Brain microvascular endothelial cell (primary cell): ENCODE results near the gene FBLN1.
A peak's percentile ranks its signal among the peaks of the same experiment; 100 is the strongest.

Experiments
- DNase-seq: peaks from one replicate; pipeline ENCODE4 v3.0.0-alpha.2; 2020
- H3K27ac ChIP-seq: fragments of 250-450 bp; sonication (Bioruptor Pico); 2 replicates; pipeline ENCODE4 v1.5.1; 2020; ENCODE audit warnings: mild to moderate bottlenecking, moderate library complexity
- H3K27me3 ChIP-seq: fragments of 250-450 bp; sonication (Bioruptor Pico); replicated peaks from 2 replicates; pipeline ENCODE4 v1.5.1; 2020; ENCODE audit warnings: mild to moderate bottlenecking
- H3K36me3 ChIP-seq: fragments of 250-450 bp; sonication (Bioruptor Pico); replicated peaks from 2 replicates; pipeline ENCODE4 v1.5.1; 2020; ENCODE audit warnings: mild to moderate bottlenecking
- H3K4me3 ChIP-seq: 2 replicates; pipeline ENCODE4 v1.5.1; 2011; ENCODE audit warnings: low read depth, mild to moderate bottlenecking, control low read depth, low read length, moderate library complexity
- CTCF ChIP-seq: IDR thresholded peaks from 2 replicates; pipeline ENCODE4 v1.5.1; 2011; ENCODE audit warnings: low read depth, mild to moderate bottlenecking, moderate library complexity, low read length, control low read depth, inconsistent platforms; ENCODE audit errors: missing control alignments
- in situ Hi-C: cut with HindIII; loops from 2 replicates; pipeline ENCODE4 v1.10.0; 2017; ENCODE audit warnings: low sequenced_read_pairs, low pct_ligation_motif_present

FBLN1 gene

GRCh38 chr22:45612451-45612901 lies 109.8 kb downstream of the FBLN1 start:
- Histone ChIP-seq H3K36me3 (no peaks in the 10 kb centered on the region), H3K27ac (peak overlapping the region; percentile 45), H3K4me3 (peak overlapping the region; percentile 35), H3K27me3 (no peaks in the 10 kb centered on the region)
- TF ChIP-seq CTCF = no peak
- in situ Hi-C loops = no loop called here
- peak; percentile 80 for DNase-seq

GRCh38 chr22:45612940-45613339 lies 110.3 kb downstream of the FBLN1 start:
- Histone ChIP-seq H3K4me3 (peak overlapping the region; percentile 35), H3K36me3 (no peaks in the 10 kb centered on the region), H3K27ac (peak overlapping the region; percentile 45), H3K27me3 (no peaks in the 10 kb centered on the region)
- DNase-seq = peak; percentile 25
- TF ChIP-seq CTCF = no peak
- in situ Hi-C loops = no loop called here

GRCh38 chr22:45615364-45615763 lies 112.7 kb downstream of the FBLN1 start:
- no peak for DNase-seq
- Histone ChIP-seq H3K36me3 (no peaks in the 10 kb centered on the region), H3K4me3 (no peak overlapping the region), H3K27ac (no peak overlapping the region), H3K27me3 (no peaks in the 10 kb centered on the region)
- in situ Hi-C loops = no loop called here
- no peak for TF ChIP-seq CTCF

GRCh38 chr22:45616432-45616831 lies 113.7 kb downstream of the FBLN1 start:
- Histone ChIP-seq H3K4me3 (no peak overlapping the region), H3K27ac (no peak overlapping the region), H3K36me3 (no peaks in the 10 kb centered on the region), H3K27me3 (no peaks in the 10 kb centered on the region)
- in situ Hi-C loops = no loop called here
- DNase-seq = no peak
- TF ChIP-seq CTCF = no peak

- in situ Hi-C loops = no loop called here
- DNase-seq = no peak
- no peak for TF ChIP-seq CTCF
Observed at GRCh38 chr22:45617948-45618347, 115.3 kb downstream of the FBLN1 start.

GRCh38 chr22:45620706-45621105 lies 118.0 kb downstream of the FBLN1 start:
- in situ Hi-C loops = no loop called here

More at GRCh38 chr22:45617948-45618347, 115.3 kb downstream of the FBLN1 start:
- no peak overlapping the region for H3K27ac ChIP-seq
- H3K36me3 ChIP-seq = no peaks in the 10 kb centered on the region
- H3K27me3 ChIP-seq = no peaks in the 10 kb centered on the region
- H3K4me3 ChIP-seq = no peak overlapping the region

More at GRCh38 chr22:45620706-45621105, 118.0 kb downstream of the FBLN1 start:
- Histone ChIP-seq H3K36me3 (no peaks in the 10 kb centered on the region), H3K4me3 (no peak overlapping the region), H3K27me3 (no peaks in the 10 kb centered on the region), H3K27ac (no peak overlapping the region)
- TF ChIP-seq CTCF = no peak
- DNase-seq = no peak
